GM12864 (cell line): Measurements from ENCODE around the gene HIF3A.

ENCODE experiments used
- DNase-seq: peaks from one replicate; pipeline ENCODE4 v3.0.0-alpha.2; 2011; ENCODE audit warnings: low read depth
- H3K4me3 ChIP-seq: 2 replicates; pipeline ENCODE4 v1.5.1; 2011; ENCODE audit warnings: mild to moderate bottlenecking, low read depth, low read length, control low read depth
- TF ChIP-seq, protein P1 (sequence below): IDR thresholded peaks from 2 replicates; pipeline ENCODE4 v1.5.1; 2011; ENCODE audit warnings: low read depth, mild to moderate bottlenecking, moderate library complexity, low read length, control low read depth, inconsistent platforms; ENCODE audit errors: missing control alignments

HIF3A gene

DNA sequence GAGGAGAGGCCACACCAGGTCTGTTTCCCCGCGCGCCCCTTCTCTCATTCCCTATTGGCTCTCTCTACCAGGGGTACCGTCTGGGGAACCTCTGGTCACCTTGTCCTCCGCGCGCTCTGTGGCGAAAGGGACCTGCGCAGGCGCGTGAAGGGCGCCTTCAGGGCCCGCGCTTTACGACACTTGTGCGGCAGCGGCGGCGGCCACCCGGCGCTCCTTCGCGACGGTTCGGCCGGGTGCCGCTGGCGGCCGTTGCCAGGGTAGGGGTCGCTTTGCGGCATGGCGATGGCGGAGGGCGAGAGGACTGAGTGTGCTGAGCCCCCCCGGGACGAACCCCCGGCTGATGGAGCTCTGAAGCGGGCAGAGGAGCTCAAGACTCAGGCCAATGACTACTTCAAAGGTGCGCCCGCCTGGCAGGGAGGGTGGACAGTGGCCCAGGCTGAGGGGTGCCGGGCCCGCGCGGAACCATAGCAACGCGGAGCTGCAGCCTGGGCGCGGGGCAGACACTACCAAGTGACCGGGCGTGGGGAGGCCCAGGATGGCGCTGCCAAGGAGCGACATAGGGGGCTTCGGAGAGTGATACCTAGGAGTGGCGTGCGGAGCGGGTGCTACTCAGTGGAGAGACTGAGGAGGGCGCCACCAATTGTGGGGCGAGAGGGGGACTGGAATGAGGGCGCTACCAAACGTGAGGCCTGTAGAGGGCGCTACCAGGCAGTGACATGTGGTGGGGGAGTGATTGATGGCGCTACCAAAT lies 50.2 kb downstream of the HIF3A start, which contains the start of gene PPP5C:
Gene PPP5C (plus strand): TSS at position 267 of the 751 bp plus-strand sequence. CDS start 10 bp downstream, at position 277.
- TF ChIP-seq, protein P1, sequence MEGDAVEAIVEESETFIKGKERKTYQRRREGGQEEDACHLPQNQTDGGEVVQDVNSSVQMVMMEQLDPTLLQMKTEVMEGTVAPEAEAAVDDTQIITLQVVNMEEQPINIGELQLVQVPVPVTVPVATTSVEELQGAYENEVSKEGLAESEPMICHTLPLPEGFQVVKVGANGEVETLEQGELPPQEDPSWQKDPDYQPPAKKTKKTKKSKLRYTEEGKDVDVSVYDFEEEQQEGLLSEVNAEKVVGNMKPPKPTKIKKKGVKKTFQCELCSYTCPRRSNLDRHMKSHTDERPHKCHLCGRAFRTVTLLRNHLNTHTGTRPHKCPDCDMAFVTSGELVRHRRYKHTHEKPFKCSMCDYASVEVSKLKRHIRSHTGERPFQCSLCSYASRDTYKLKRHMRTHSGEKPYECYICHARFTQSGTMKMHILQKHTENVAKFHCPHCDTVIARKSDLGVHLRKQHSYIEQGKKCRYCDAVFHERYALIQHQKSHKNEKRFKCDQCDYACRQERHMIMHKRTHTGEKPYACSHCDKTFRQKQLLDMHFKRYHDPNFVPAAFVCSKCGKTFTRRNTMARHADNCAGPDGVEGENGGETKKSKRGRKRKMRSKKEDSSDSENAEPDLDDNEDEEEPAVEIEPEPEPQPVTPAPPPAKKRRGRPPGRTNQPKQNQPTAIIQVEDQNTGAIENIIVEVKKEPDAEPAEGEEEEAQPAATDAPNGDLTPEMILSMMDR: peak; percentile 97
- peak; percentile 81 for DNase-seq
- H3K4me3 ChIP-seq: peak within 1 kb of the TSS; percentile 91

DNA sequence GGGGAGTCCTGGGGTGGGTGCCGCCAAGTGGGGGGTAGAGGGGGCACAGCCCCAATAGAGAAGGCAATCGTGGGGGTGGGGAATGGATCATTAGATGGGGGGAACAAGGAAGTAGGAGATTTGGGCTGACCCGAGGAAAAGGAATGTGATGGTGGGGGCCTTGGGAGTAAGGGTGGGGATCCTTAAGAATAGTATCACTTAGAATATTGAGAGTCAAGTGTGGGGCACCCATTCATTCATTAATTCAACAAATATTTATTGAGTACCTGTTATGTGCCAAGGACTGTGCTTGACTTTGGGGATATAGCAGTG lies 50.7 kb downstream of the HIF3A start:
- TF ChIP-seq, protein P1: no peak
- no peak for DNase-seq
- H3K4me3 ChIP-seq: peak overlapping the region; percentile 91

DNA sequence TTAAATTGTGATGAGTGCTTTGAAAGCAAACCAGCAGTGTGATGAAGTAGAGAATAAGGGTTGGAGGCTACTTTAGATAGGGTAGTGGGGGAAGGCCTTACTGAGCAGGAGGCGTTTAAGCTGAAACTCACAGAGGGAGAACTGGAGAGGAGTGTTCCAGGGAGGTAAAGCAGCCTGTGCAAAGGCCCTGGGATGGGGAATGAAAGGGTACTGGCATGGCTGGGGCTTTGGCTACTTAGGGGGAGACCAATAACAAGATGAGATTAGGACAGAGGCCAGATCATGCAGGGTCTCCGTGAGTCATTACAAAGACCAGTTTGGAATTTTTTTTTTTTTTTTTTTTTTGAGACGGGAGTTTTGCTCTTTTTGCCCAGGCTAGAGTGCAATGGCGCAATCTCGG lies 51.1 kb downstream of the HIF3A start:
- peak overlapping the region; percentile 91 for H3K4me3 ChIP-seq
- TF ChIP-seq, protein P1: no peak
- DNase-seq: no peak

DNA sequence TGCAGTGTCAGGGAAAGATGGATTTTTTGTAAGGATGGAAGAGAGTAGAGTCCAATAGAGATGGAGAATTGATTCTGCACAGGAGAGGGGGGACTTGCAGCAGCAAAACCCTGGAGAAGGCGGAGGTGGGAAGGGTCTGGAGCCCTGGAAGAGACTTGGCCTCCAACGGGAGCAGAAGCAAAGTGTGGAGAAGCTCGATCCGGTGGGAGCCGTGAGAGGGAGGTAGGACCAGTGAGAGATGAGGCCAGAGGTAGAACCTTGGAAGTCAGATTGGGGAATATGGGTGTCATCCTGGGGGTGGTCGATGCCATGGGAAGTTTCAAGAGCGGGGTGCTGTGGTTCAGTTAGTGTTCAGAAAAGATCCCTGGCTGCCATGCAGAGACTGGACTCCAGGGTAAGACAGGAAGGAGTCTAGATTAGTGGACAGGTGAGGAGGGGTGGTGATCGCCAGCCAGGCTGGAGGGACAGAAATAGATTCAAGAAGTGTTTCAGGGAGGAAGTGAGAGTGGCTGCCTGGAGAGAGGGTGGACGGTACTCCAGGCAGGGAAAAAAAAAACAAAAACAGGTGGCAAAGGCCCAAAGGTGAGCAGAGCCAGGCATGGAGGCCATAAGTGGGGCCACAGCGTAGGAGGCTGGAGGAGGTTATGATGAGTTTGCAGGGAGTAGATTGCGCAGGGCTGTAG lies 52.6 kb downstream of the HIF3A start:
- DNase-seq: no peak
- TF ChIP-seq, protein P1: no peak
- peak overlapping the region; percentile 23 for H3K4me3 ChIP-seq

DNA sequence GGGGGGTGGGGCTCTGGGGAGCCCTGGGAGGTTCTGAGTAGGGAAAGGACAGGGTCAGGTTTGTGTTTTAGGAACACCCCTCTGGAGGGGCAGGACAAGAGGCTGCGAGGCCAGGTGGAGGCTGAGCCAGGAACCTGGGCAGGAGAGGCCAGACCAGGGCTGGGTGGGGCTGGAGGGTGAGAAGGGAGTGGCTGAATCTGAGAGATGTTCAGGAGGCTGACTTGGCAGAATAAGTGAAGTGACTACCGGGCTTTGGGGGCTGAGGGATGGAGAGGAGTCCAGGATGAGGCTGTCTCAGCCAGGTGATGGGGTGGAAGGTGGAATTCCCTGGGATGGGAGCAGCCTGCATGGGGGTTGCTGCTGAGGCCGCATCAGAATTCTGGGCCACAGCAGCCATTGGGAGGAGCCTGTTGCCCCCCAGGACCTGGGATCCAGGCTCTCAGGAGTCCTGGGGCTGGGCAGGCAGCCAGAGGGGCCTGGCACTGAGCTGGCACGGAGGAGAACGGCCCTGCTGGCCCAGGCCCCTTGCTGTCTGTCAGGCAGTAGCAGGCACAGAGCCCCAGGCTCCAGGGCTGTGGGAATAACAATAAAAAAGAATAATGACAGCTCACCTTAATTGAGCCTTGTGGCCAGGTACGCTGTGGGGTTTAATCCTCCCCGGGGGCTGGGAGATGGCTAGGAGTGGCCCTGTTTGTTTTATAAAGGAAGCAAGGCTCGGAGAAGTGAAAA lies 53.4 kb downstream of the HIF3A start:
- no peak for DNase-seq
- TF ChIP-seq, protein P1: no peak
- peak overlapping the region; percentile 23 for H3K4me3 ChIP-seq

DNA sequence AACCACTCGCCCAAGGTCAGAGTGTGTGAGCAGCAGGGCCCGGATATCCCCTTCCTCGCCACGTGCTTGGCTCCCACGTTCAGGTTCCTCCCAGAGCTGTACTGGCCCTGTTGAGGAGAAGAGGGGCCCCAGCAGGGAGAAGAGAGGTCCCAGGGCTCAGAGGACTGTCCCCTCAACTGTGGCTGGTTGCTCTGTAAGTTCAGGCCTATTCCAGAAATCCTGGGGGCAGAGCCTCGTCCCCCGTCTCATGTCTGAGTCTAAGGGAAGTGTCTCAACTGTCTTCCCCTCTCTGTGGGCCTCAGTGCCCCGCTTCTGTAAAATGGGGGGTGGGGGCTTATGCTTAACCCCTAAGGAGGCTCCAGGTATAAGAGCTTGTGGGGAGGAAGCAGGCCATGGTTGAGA lies 53.9 kb downstream of the HIF3A start:
- H3K4me3 ChIP-seq: peak overlapping the region; percentile 23
- TF ChIP-seq, protein P1: no peak
- DNase-seq: no peak
